Mesendoderm (in vitro differentiated cells): ENCODE measurements around the gene ZNF318.

Experiments used
- DNase-seq: peaks from one replicate; pipeline ENCODE4 v3.0.0; 2013
- H2AK5ac ChIP-seq: 2 replicates; pipeline ENCODE4 v1.6.1; 2013; ENCODE audit warnings: low read length, inconsistent platforms
- H2BK120ac ChIP-seq: 2 replicates; pipeline ENCODE4 v1.6.1; 2013; ENCODE audit warnings: low read depth, mild to moderate bottlenecking, low read length, moderate library complexity, mixed read lengths
- H2BK15ac ChIP-seq: replicated peaks from 2 replicates; pipeline ENCODE4 v1.6.1; 2013; ENCODE audit warnings: low read depth, mild to moderate bottlenecking, moderate library complexity
- H2BK5ac ChIP-seq: 2 replicates; pipeline ENCODE4 v1.6.1; 2013; ENCODE audit warnings: low read length, inconsistent platforms
- H3K18ac ChIP-seq: 2 replicates; pipeline ENCODE4 v1.6.1; 2013; ENCODE audit warnings: mild to moderate bottlenecking, low read length, mixed read lengths
- H3K23ac ChIP-seq: one replicate; pipeline ENCODE4 v1.6.1; 2013; ENCODE audit warnings: low read length
- H3K27ac ChIP-seq: 2 replicates; pipeline ENCODE4 v1.5.1; 2013; ENCODE audit warnings: low read depth, mild to moderate bottlenecking, inconsistent platforms, low read length, moderate library complexity
- H3K27me3 ChIP-seq: 2 replicates; pipeline ENCODE4 v1.6.1; 2013; ENCODE audit warnings: low read length, control low read depth, mild to moderate bottlenecking, inconsistent platforms; ENCODE audit not compliant: insufficient read depth, poor library complexity
- H3K36me3 ChIP-seq: 2 replicates; pipeline ENCODE4 v1.6.1; 2013; ENCODE audit warnings: low read length, inconsistent platforms; ENCODE audit not compliant: control insufficient read depth, insufficient read depth
- H3K4ac ChIP-seq: one replicate; pipeline ENCODE4 v1.6.1; 2013; ENCODE audit warnings: low read depth, mild to moderate bottlenecking, low read length, moderate library complexity
- H3K4me1 ChIP-seq: 2 replicates; pipeline ENCODE4 v1.6.1; 2013; ENCODE audit warnings: low read depth, low read length, inconsistent platforms; ENCODE audit not compliant: control insufficient read depth
- H3K4me2 ChIP-seq: 2 replicates; pipeline ENCODE4 v1.6.1; 2013; ENCODE audit warnings: low read length
- H3K4me3 ChIP-seq: 2 replicates; pipeline ENCODE4 v1.5.1; 2013; ENCODE audit warnings: mild to moderate bottlenecking, low read length
- H3K56ac ChIP-seq: one replicate; pipeline ENCODE4 v1.6.1; 2013; ENCODE audit warnings: low read length
- H3K79me1 ChIP-seq: 2 replicates; pipeline ENCODE4 v1.6.1; 2013; ENCODE audit warnings: low read length, inconsistent platforms
- H3K79me2 ChIP-seq: 2 replicates; pipeline ENCODE4 v1.6.1; 2013; ENCODE audit warnings: mild to moderate bottlenecking, low read length; ENCODE audit not compliant: control insufficient read depth, insufficient read depth
- H3K9ac ChIP-seq: 2 replicates; pipeline ENCODE4 v1.6.1; 2013; ENCODE audit warnings: low read length, inconsistent platforms
- H4K5ac ChIP-seq: one replicate; pipeline ENCODE4 v1.6.1; 2013; ENCODE audit warnings: low read length
- H4K8ac ChIP-seq: one replicate; pipeline ENCODE4 v1.6.1; 2013; ENCODE audit warnings: low read depth, mild to moderate bottlenecking, control low read depth, low read length, moderate library complexity
- WGBS: extraction: QIAGEN DNeasy Blood & Tissue Kit; methylation state at CpG from one replicate; pipeline ENCODE4 v1.1.7; 2013; ENCODE audit warnings: low lambda C conversion rate, missing lambda C conversion rate; ENCODE audit not compliant: insufficient coverage; ENCODE audit errors: extremely low coverage; 5-methylcytosine and 5-hydroxymethylcytosine counted together

The ZNF318 gene

GRCh38 chr6:43310624-43311023, 58.8 kb downstream of the ZNF318 start:
- H2AK5ac ChIP-seq, result no peak overlapping the region
- peaks cover 3% of the 10 kb centered on the region for H3K4me1 ChIP-seq
- no peak overlapping the region for H4K5ac ChIP-seq
- H3K4me3 ChIP-seq, result no peak overlapping the region
- H2BK120ac ChIP-seq, result no peak overlapping the region
- no peak overlapping the region for H3K9ac ChIP-seq
- no peak for DNase-seq
- H3K18ac ChIP-seq, result no peak overlapping the region
- no peak overlapping the region for H3K4ac ChIP-seq
- no peak overlapping the region for H3K56ac ChIP-seq
- no peak overlapping the region for H2BK5ac ChIP-seq
- H3K4me2 ChIP-seq, result no peak overlapping the region
- no peaks in the 10 kb centered on the region for H3K79me1 ChIP-seq
- H2BK15ac ChIP-seq, result no peak overlapping the region
- no peak overlapping the region for H3K27ac ChIP-seq
- no peak overlapping the region for H4K8ac ChIP-seq
- H3K79me2 ChIP-seq, result no peaks in the 10 kb centered on the region
- no peaks in the 10 kb centered on the region for H3K27me3 ChIP-seq
- no peaks in the 10 kb centered on the region for H3K36me3 ChIP-seq
- H3K23ac ChIP-seq, result no peak overlapping the region

DNA sequence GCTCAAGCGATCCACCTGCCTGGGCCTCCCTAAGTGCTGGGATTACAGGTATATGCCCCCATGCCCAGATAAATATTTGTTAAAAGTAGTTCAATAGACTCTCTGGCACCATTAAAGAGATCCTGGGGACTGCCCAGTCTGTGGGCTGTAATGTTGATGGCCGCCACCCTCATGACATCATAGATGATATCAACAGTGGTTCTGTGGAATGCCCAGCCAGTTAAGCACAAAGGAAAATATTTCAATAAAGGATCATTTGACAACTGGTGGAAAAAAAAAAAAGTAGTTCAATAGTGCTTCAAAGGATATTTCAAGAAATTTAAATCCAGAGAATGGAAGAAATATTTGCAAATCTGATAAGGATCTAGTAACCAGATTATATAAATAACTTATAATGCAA, 59.3 kb downstream of the ZNF318 start:
- Histone ChIP-seq H3K23ac (no peak overlapping the region), H3K56ac (no peak overlapping the region), H3K4ac (no peak overlapping the region), H3K27me3 (no peaks in the 10 kb centered on the region), H3K36me3 (no peaks in the 10 kb centered on the region), H2BK120ac (no peak overlapping the region), H2BK15ac (no peak overlapping the region), H3K79me1 (no peaks in the 10 kb centered on the region), H4K8ac (no peak overlapping the region), H2AK5ac (no peak overlapping the region), H3K4me1 (peaks cover 3% of the 10 kb centered on the region), H3K79me2 (no peaks in the 10 kb centered on the region), H3K4me2 (no peak overlapping the region), H4K5ac (no peak overlapping the region), H3K4me3 (no peak overlapping the region), H3K9ac (no peak overlapping the region), H3K18ac (no peak overlapping the region), H2BK5ac (no peak overlapping the region), H3K27ac (no peak overlapping the region)
- WGBS, result no CpG with 5 or more reads among the region's 2 CpGs
- no peak for DNase-seq

DNA sequence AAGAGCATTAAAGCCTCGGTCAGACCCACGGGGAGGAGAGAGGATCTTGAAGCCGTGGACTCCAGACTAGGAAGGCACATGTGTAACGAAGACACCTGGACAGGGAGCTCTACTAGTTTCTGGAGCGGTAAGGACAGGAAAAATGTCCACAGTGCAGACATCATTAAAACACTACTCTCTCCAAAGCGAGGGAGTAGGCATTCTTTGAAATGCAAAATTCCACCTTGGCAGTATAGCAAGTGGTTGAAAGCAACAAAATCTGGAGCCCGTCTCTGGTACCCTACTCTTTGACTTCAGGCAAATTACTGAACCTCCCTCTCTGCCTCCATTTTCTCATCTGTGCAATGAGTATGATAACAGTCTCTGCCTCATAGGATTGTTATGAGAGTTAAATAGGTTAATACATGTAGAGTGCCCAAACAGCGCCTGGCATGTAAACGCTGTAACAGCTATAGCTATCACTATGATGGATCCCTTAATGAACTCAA, 60.4 kb downstream of the ZNF318 start:
- Histone ChIP-seq H3K56ac (peak overlapping the region; percentile 81), H3K4ac (no peak overlapping the region), H3K4me3 (peak overlapping the region; percentile 32), H3K79me2 (no peaks in the 10 kb centered on the region), H4K8ac (no peak overlapping the region), H3K79me1 (no peaks in the 10 kb centered on the region), H3K27me3 (no peaks in the 10 kb centered on the region), H3K4me2 (peak overlapping the region; percentile 84), H3K4me1 (peaks cover 3% of the 10 kb centered on the region), H3K27ac (no peak overlapping the region), H3K18ac (no peak overlapping the region), H4K5ac (peak overlapping the region; percentile 88), H2BK5ac (no peak overlapping the region), H3K36me3 (no peaks in the 10 kb centered on the region), H2BK15ac (no peak overlapping the region), H3K9ac (peak overlapping the region; percentile 72), H3K23ac (no peak overlapping the region), H2AK5ac (no peak overlapping the region), H2BK120ac (no peak overlapping the region)
- no CpG with 5 or more reads among the region's 9 CpGs for WGBS
- DNase-seq, result no peak

- H3K27me3 ChIP-seq, result no peaks in the 10 kb centered on the region
- DNase-seq, result peak; percentile 82
- WGBS, result no CpG with 5 or more reads among the region's 39 CpGs
Measured at GRCh38 chr6:43308101-43308989, 61.1 kb downstream of the ZNF318 start, which contains the start of gene CRIP3. Gene CRIP3, minus strand, starts transcription at chr6:43308826. Its CDS starts 34 bp downstream, at chr6:43308792.

GRCh38 chr6:43307451-43308100, 61.9 kb downstream of the ZNF318 start:
- DNase-seq, result no peak
- H3K79me2 ChIP-seq, result no peaks in the 10 kb centered on the region
- no peak overlapping the region for H2BK5ac ChIP-seq
- no peak overlapping the region for H3K23ac ChIP-seq
- H4K5ac ChIP-seq, result no peak overlapping the region
- no peaks in the 10 kb centered on the region for H3K27me3 ChIP-seq
- H3K4me1 ChIP-seq, result peaks cover 3% of the 10 kb centered on the region
- H2AK5ac ChIP-seq, result no peak overlapping the region
- no peak overlapping the region for H3K27ac ChIP-seq
- H2BK120ac ChIP-seq, result no peak overlapping the region
- no peak overlapping the region for H3K4me2 ChIP-seq
- no peak overlapping the region for H3K4me3 ChIP-seq
- no peak overlapping the region for H4K8ac ChIP-seq
- no peak overlapping the region for H3K9ac ChIP-seq
- H3K18ac ChIP-seq, result no peak overlapping the region
- H3K36me3 ChIP-seq, result no peaks in the 10 kb centered on the region
- no CpG with 5 or more reads among the region's 5 CpGs for WGBS
- H2BK15ac ChIP-seq, result no peak overlapping the region
- no peaks in the 10 kb centered on the region for H3K79me1 ChIP-seq
- no peak overlapping the region for H3K4ac ChIP-seq
- H3K56ac ChIP-seq, result no peak overlapping the region

More at GRCh38 chr6:43308101-43308989, 61.1 kb downstream of the ZNF318 start, which contains the start of gene CRIP3:
- Histone ChIP-seq H3K56ac (peak within 1 kb of the TSS; percentile 81), H3K23ac (no peak within 1 kb of the TSS), H3K36me3 (no peaks in the 10 kb centered on the region), H2AK5ac (no peak within 1 kb of the TSS), H2BK15ac (no peak within 1 kb of the TSS), H3K79me1 (no peaks in the 10 kb centered on the region), H3K4me3 (peak within 1 kb of the TSS; percentile 32), H3K4ac (no peak within 1 kb of the TSS), H4K8ac (no peak within 1 kb of the TSS), H3K18ac (no peak within 1 kb of the TSS), H3K9ac (peak within 1 kb of the TSS; percentile 72), H3K27ac (no peak within 1 kb of the TSS), H2BK120ac (no peak within 1 kb of the TSS), H3K4me1 (peaks cover 3% of the 10 kb centered on the region), H3K4me2 (peak within 1 kb of the TSS; percentile 84), H4K5ac (peak within 1 kb of the TSS; percentile 88), H2BK5ac (no peak within 1 kb of the TSS), H3K79me2 (no peaks in the 10 kb centered on the region)
